ENCODE results near the gene KRT77. TPM values are rescaled to one million over a fixed set of nuclear protein-coding genes. Genes with fewer than 3 reads are reported as not detected.

The KRT77 gene
- total RNA-seq, 1 donor from 2014 or later, result not detected

- Mint-ChIP-seq H3K4me1 (peaks cover 8% of the 10 kb centered on the region), H3K9me3 (no peaks in the 10 kb centered on the region), H3K36me3 (ENCODE audit: low read depth) (no peaks in the 10 kb centered on the region), H3K4me3 (no peak overlapping the region), H3K27ac (no peak overlapping the region), H3K27me3 (peaks cover 29% of the 10 kb centered on the region)
- intact Hi-C loops (cut with micrococcal nuclease), result no loop called here
- no peak for DNase-seq
Observed at GRCh38 chr12:52684431-52684830, 18.9 kb downstream of the KRT77 start.

GRCh38 chr12:52683575-52684300 lies 19.6 kb downstream of the KRT77 start:
- peaks cover 27% of the 10 kb centered on the region for H3K27me3 Mint-ChIP-seq
- no peak overlapping the region for H3K27ac Mint-ChIP-seq
- H3K36me3 Mint-ChIP-seq (ENCODE audit: low read depth), result no peaks in the 10 kb centered on the region
- H3K9me3 Mint-ChIP-seq, result no peaks in the 10 kb centered on the region
- H3K4me3 Mint-ChIP-seq, result no peak overlapping the region
- peaks cover 8% of the 10 kb centered on the region for H3K4me1 Mint-ChIP-seq
- no peak for DNase-seq
- intact Hi-C loops (cut with micrococcal nuclease), result no loop called here

GRCh38 chr12:52682938-52683574 lies 20.3 kb downstream of the KRT77 start:
- peaks cover 29% of the 10 kb centered on the region for H3K27me3 Mint-ChIP-seq
- no peak for DNase-seq
- H3K9me3 Mint-ChIP-seq, result no peaks in the 10 kb centered on the region
- H3K4me1 Mint-ChIP-seq, result peaks cover 8% of the 10 kb centered on the region
- intact Hi-C loops (cut with micrococcal nuclease), result no loop called here
- no peaks in the 10 kb centered on the region for H3K36me3 Mint-ChIP-seq (ENCODE audit: low read depth)
- H3K4me3 Mint-ChIP-seq, result no peak overlapping the region
- no peak overlapping the region for H3K27ac Mint-ChIP-seq

- Mint-ChIP-seq H3K27me3 (peaks cover 28% of the 10 kb centered on the region), H3K27ac (no peak overlapping the region), H3K9me3 (no peaks in the 10 kb centered on the region), H3K4me3 (no peak overlapping the region), H3K36me3 (ENCODE audit: low read depth) (no peaks in the 10 kb centered on the region), H3K4me1 (peaks cover 9% of the 10 kb centered on the region)
- intact Hi-C loops (cut with micrococcal nuclease), result no loop called here
- no peak for DNase-seq
Observed at GRCh38 chr12:52682381-52682660, 21.0 kb downstream of the KRT77 start.

- Mint-ChIP-seq H3K9me3 (no peaks in the 10 kb centered on the region), H3K4me3 (no peak overlapping the region), H3K36me3 (ENCODE audit: low read depth) (no peaks in the 10 kb centered on the region), H3K27me3 (peaks cover 26% of the 10 kb centered on the region), H3K4me1 (peaks cover 10% of the 10 kb centered on the region), H3K27ac (no peak overlapping the region)
- peak; percentile 77 for DNase-seq
- intact Hi-C loops (cut with micrococcal nuclease), result no loop called here
Observed at GRCh38 chr12:52681526-52682380, 21.6 kb downstream of the KRT77 start.

- Mint-ChIP-seq H3K27ac (no peak within 1 kb of the TSS), H3K36me3 (ENCODE audit: low read depth) (no peaks in the 10 kb centered on the region), H3K27me3 (peaks cover 24% of the 10 kb centered on the region), H3K9me3 (no peaks in the 10 kb centered on the region), H3K4me3 (no peak within 1 kb of the TSS), H3K4me1 (peaks cover 10% of the 10 kb centered on the region)
- intact Hi-C loops (cut with micrococcal nuclease), result no loop called here
- DNase-seq, result no peak
Observed at GRCh38 chr12:52680363-52680762, 23.0 kb downstream of the KRT77 start, which contains the start of gene KRT1. TSS of gene KRT1 (minus strand) at chr12:52680407. CDS start at chr12:52680348, 59 bp downstream.

DNA sequence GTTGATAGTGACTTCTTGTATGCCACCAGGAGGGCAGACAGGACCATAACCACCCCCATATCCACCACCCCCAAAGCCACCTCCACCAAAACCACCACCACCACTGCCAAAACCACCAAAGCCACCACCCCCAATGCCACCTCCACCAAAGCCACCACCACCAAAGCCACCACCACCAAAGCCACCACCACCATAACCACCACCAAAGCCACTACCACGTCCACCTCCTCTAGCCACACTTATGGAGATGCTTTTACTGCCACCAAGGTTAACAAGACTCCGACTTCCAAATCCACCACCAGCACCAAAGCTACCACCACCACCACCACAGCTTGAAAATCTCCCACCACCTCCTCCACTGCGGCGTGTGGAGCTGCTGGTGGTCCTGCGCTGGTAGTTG lies 23.4 kb downstream of the KRT77 start:
- intact Hi-C loops (cut with micrococcal nuclease), result no loop called here

DNA sequence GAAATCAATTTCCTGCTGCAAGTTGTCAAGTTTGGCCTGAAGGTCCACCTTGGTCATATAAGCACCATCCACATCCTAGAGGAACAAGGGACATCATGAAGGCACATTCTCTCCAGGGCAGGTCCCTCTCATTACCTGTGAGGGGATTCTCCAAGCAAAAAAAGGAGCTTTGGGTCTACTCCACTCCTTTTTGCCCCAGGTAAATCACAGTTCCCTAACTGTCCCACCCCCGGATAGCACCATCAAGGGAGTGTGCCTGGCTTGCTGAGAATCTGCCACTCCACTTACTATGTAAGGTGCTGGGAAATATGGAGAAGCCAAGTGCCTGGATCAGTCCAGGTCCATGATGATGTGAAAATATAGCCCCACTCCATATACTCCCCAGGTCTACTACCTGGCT lies 25.7 kb downstream of the KRT77 start:
- intact Hi-C loops (cut with micrococcal nuclease), result no loop called here

More for the DNA sequence above, 23.4 kb downstream of the KRT77 start:
- H3K27ac Mint-ChIP-seq, result no peak overlapping the region
- no peaks in the 10 kb centered on the region for H3K9me3 Mint-ChIP-seq
- H3K27me3 Mint-ChIP-seq, result peaks cover 24% of the 10 kb centered on the region
- no peak overlapping the region for H3K4me3 Mint-ChIP-seq
- DNase-seq, result no peak
- H3K4me1 Mint-ChIP-seq, result peaks cover 10% of the 10 kb centered on the region
- H3K36me3 Mint-ChIP-seq (ENCODE audit: low read depth), result no peaks in the 10 kb centered on the region

DNA sequence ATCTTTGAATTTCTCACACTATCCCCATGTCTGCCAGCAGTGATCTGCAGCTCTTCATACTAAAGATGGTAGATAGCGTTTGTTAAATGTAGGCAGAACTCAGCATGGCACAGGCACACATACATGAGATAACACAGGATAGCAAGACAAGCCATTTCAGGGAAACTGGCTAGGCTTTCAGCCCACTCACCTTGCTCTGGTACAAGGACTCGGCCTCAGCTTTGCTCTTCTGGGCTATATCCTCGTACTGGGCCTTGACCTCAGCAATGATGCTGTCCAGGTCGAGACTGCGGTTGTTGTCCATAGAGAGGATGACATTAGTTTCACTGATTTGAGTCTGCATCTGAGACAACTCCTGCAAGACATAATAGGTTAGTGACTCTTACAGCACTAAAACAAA lies 26.2 kb downstream of the KRT77 start:
- H3K36me3 Mint-ChIP-seq (ENCODE audit: low read depth), result no peaks in the 10 kb centered on the region

More for the DNA sequence above, 25.7 kb downstream of the KRT77 start:
- Mint-ChIP-seq H3K36me3 (ENCODE audit: low read depth) (no peaks in the 10 kb centered on the region), H3K4me3 (no peak overlapping the region), H3K4me1 (peaks cover 10% of the 10 kb centered on the region), H3K27ac (no peak overlapping the region), H3K9me3 (no peaks in the 10 kb centered on the region), H3K27me3 (peaks cover 23% of the 10 kb centered on the region)
- DNase-seq, result no peak

DNA sequence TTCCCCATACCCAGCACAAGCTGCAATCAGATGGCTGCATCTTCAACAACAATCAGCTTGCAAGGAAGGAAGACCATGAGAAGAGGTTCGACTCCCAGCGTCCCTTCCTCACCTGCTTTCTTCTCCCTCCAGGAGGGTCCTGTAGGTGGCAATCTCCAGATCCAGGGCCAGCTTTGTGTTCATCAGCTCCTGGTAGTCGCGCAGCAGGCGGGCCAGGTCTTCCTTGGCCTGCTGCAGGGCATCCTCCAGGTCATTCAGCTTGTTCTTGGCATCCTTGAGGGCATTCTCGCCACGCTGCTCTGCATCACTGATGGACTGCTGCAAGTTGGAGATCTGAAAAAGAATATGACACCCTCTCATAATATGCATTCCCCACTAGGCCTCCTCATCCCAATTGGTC lies 27.2 kb downstream of the KRT77 start:
- intact Hi-C loops (cut with micrococcal nuclease), result no loop called here
- no peaks in the 10 kb centered on the region for H3K36me3 Mint-ChIP-seq (ENCODE audit: low read depth)
- no peak for DNase-seq
- H3K27me3 Mint-ChIP-seq, result peaks cover 23% of the 10 kb centered on the region
- no peak overlapping the region for H3K4me3 Mint-ChIP-seq
- H3K9me3 Mint-ChIP-seq, result no peaks in the 10 kb centered on the region
- peaks cover 4% of the 10 kb centered on the region for H3K4me1 Mint-ChIP-seq
- no peak overlapping the region for H3K27ac Mint-ChIP-seq

More for the DNA sequence above, 26.2 kb downstream of the KRT77 start:
- no peaks in the 10 kb centered on the region for H3K9me3 Mint-ChIP-seq
- DNase-seq, result no peak
- no peak overlapping the region for H3K4me3 Mint-ChIP-seq
- peaks cover 10% of the 10 kb centered on the region for H3K4me1 Mint-ChIP-seq
- no peak overlapping the region for H3K27ac Mint-ChIP-seq
- intact Hi-C loops (cut with micrococcal nuclease), result no loop called here
- peaks cover 23% of the 10 kb centered on the region for H3K27me3 Mint-ChIP-seq

DNA sequence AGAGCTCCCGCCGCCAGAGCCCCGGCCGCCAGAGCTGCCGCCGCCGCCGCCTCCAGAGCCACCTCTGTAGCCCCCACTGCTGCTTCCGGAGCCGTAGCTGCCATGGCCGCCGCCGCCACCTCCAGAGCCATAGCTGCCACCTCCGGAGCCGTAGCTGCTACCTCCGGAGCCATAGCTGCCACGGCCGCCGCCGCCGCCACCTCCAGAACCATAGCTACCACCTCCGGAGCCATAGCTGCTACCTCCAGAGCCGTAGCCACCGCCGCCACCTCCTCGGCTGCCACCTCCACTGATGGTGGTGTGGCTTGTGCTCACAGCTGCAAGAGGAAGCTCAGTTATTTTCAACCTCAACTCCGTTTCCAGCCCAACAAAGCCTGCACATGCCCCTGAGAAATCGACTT lies 28.0 kb downstream of the KRT77 start:
- Mint-ChIP-seq H3K27me3 (peaks cover 23% of the 10 kb centered on the region), H3K4me3 (no peak overlapping the region), H3K36me3 (ENCODE audit: low read depth) (no peaks in the 10 kb centered on the region), H3K4me1 (peaks cover 2% of the 10 kb centered on the region), H3K27ac (no peak overlapping the region), H3K9me3 (no peaks in the 10 kb centered on the region)
- intact Hi-C loops (cut with micrococcal nuclease), result no loop called here
- no peak for DNase-seq

- Mint-ChIP-seq H3K4me3 (no peak overlapping the region), H3K36me3 (ENCODE audit: low read depth) (no peaks in the 10 kb centered on the region)
Observed at GRCh38 chr12:52674433-52674775, 28.9 kb downstream of the KRT77 start.

DNA sequence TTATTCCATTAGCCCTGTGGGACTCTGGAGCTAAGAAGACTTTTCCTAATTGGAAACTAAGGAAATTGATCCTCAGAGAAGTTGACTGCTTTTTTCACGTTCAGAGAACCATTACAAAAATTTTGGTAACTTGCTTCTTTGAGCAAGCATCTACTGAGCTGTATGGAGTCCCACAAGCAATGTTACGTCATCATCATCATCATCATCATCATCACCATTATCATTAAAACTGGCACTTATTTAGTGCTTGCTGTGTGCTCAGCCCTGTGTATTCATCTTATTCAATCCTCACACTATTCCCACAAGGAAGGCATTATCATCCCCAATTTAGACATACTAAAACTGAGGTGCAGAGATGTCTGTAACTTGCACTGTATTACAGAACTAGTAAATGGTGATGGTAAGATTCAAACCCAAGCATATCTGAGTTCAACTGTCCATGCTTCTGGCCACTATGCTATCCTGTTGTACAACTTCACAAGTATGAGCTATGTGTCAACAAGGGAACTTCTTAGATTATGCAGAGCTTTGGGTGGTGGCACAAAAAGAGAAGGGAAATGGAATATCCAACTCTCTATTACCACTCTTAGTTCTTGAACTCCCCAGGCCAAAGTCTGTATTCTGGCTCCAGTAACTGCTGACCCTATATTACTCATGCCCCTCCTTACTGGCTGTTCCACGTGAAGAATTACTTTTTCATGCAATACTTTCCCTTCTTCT lies 29.5 kb downstream of the KRT77 start:
- intact Hi-C loops (cut with micrococcal nuclease), result no loop called here
- H3K9me3 Mint-ChIP-seq, result no peaks in the 10 kb centered on the region
- H3K36me3 Mint-ChIP-seq (ENCODE audit: low read depth), result no peaks in the 10 kb centered on the region
- DNase-seq, result no peak
- no peak overlapping the region for H3K4me3 Mint-ChIP-seq
- no peak overlapping the region for H3K27ac Mint-ChIP-seq
- H3K27me3 Mint-ChIP-seq, result peaks cover 21% of the 10 kb centered on the region
- peaks cover 2% of the 10 kb centered on the region for H3K4me1 Mint-ChIP-seq

More at GRCh38 chr12:52674433-52674775, 28.9 kb downstream of the KRT77 start:
- no peaks in the 10 kb centered on the region for H3K9me3 Mint-ChIP-seq
- intact Hi-C loops (cut with micrococcal nuclease), result no loop called here
- peaks cover 21% of the 10 kb centered on the region for H3K27me3 Mint-ChIP-seq
- DNase-seq, result no peak
- H3K27ac Mint-ChIP-seq, result no peak overlapping the region
- H3K4me1 Mint-ChIP-seq, result peaks cover 2% of the 10 kb centered on the region

Measured in activated CD4-positive, alpha-beta T cell treated with anti-CD3 and anti-CD28 coated beads, Interleukin-2, amount 10 ng/mL, durations not matched to agents 24 days and 14 days (primary cell).